ENCODE measurements around the gene RNU1-4.
"Not testable (repeated sequence)": the region's sequence is repeated elsewhere in the genome, so short reads cannot be mapped to it uniquely, and the experiment has no call there.

The RNU1-4 gene

GRCh38 chr1:16725439-16726245 is 14.7 kb upstream of the RNU1-4 start:
- DNase-seq (ENCODE audit: low read depth in 1 of 2, low spot score in 1 of 2): not testable (repeated sequence)

GRCh38 chr1:16727190-16728111 is 12.9 kb upstream of the RNU1-4 start:
- peak; percentile 49 to 51 for DNase-seq (ENCODE audit: low read depth in 1 of 2, low spot score in 1 of 2)

- not testable (repeated sequence) for DNase-seq (ENCODE audit: low read depth in 1 of 2, low spot score in 1 of 2)
Measured at GRCh38 chr1:16728243-16728949, 11.9 kb upstream of the RNU1-4 start.

- not testable (repeated sequence) for DNase-seq (ENCODE audit: low read depth in 1 of 2, low spot score in 1 of 2)
Measured at GRCh38 chr1:16732254-16732896, 7.9 kb upstream of the RNU1-4 start.

GRCh38 chr1:16741230-16741629 is 914 bp downstream of the RNU1-4 start:
- not testable (repeated sequence) for DNase-seq (ENCODE audit: low read depth in 1 of 2, low spot score in 1 of 2)

GRCh38 chr1:16747660-16748059 is 7.3 kb downstream of the RNU1-4 start:
- DNase-seq (ENCODE audit: low read depth in 1 of 2, low spot score in 1 of 2): not testable (repeated sequence)

GRCh38 chr1:16748710-16749109 is 8.4 kb downstream of the RNU1-4 start:
- not testable (repeated sequence) for DNase-seq (ENCODE audit: low read depth in 1 of 2, low spot score in 1 of 2)

GRCh38 chr1:16749910-16750888 is 9.9 kb downstream of the RNU1-4 start:
- DNase-seq (ENCODE audit: low read depth in 1 of 2, low spot score in 1 of 2): not testable (repeated sequence)

GRCh38 chr1:16752770-16753169 is 12.5 kb downstream of the RNU1-4 start:
- not testable (repeated sequence) for DNase-seq (ENCODE audit: low read depth in 1 of 2, low spot score in 1 of 2)

- not testable (repeated sequence) for DNase-seq (ENCODE audit: low read depth in 1 of 2, low spot score in 1 of 2)
Measured at GRCh38 chr1:16755385-16755784, 15.1 kb downstream of the RNU1-4 start.

- DNase-seq (ENCODE audit: low read depth in 1 of 2, low spot score in 1 of 2): not testable (repeated sequence)
Measured at GRCh38 chr1:16755932-16756331, 15.6 kb downstream of the RNU1-4 start.

- DNase-seq (ENCODE audit: low read depth in 1 of 2, low spot score in 1 of 2): not testable (repeated sequence)
Measured at GRCh38 chr1:16757574-16757973, 17.3 kb downstream of the RNU1-4 start.

GRCh38 chr1:16758060-16758459 is 17.7 kb downstream of the RNU1-4 start:
- not testable (repeated sequence) for DNase-seq (ENCODE audit: low read depth in 1 of 2, low spot score in 1 of 2)

GRCh38 chr1:16759041-16759493 is 18.8 kb downstream of the RNU1-4 start:
- DNase-seq (ENCODE audit: low read depth in 1 of 2, low spot score in 1 of 2): not testable (repeated sequence)

- DNase-seq (ENCODE audit: low read depth in 1 of 2, low spot score in 1 of 2): not testable (repeated sequence)
Measured at GRCh38 chr1:16759650-16760455, 19.5 kb downstream of the RNU1-4 start.

- not testable (repeated sequence) for DNase-seq (ENCODE audit: low read depth in 1 of 2, low spot score in 1 of 2)
Measured at GRCh38 chr1:16760456-16760765, 20.1 kb downstream of the RNU1-4 start.

- DNase-seq (ENCODE audit: low read depth in 1 of 2, low spot score in 1 of 2): not testable (repeated sequence)
Measured at GRCh38 chr1:16760801-16761200, 20.5 kb downstream of the RNU1-4 start.

GRCh38 chr1:16764248-16764819 is 24.0 kb downstream of the RNU1-4 start:
- DNase-seq (ENCODE audit: low read depth in 1 of 2, low spot score in 1 of 2): not testable (repeated sequence)

All from activated T-helper 1 cell treated with anti-CD3 and anti-CD28 coated beads, Interleukin-2, amount 50 U/mL, for 16 hours (primary cell).